GM12891 (cell line): ENCODE data around the gene DET1.
A peak's percentile ranks its signal among the peaks of the same experiment; 100 is the strongest.

Source experiments
- DNase-seq: peaks from one replicate; pipeline ENCODE4 v3.0.0; 2011; ENCODE audit warnings: low spot score; ENCODE audit not compliant: insufficient read length
- FAIRE-seq: peaks from 2 replicates; lab custom pipeline; 2011; peaks lifted over from hg19 to GRCh38; lab: Jason Lieb, UNC
- PAX5 ChIP-seq: IDR thresholded peaks from 2 replicates; pipeline ENCODE4 v1.6.1; 2011; ENCODE audit warnings: low read length, moderate library complexity, mild to moderate bottlenecking; ENCODE audit not compliant: insufficient read depth, severe bottlenecking
- POLR2A ChIP-seq: IDR thresholded peaks from 2 replicates; pipeline ENCODE4 v1.6.1; 2011; ENCODE audit warnings: low read depth, low read length, control low read depth
- POLR2AphosphoS5 ChIP-seq: IDR thresholded peaks from 2 replicates; pipeline ENCODE4 v1.6.1; 2011; ENCODE audit warnings: low read depth, low read length, control low read depth
- POU2F2 ChIP-seq: IDR thresholded peaks from 2 replicates; pipeline ENCODE4 v1.6.1; 2011; ENCODE audit warnings: low read depth, mild to moderate bottlenecking, control low read depth, low read length, moderate library complexity
- SPI1 ChIP-seq: IDR thresholded peaks from 2 replicates; pipeline ENCODE4 v1.6.1; 2011; ENCODE audit warnings: low read depth, low read length, control low read depth
- TAF1 ChIP-seq: IDR thresholded peaks from 2 replicates; pipeline ENCODE4 v1.6.1; 2011; ENCODE audit warnings: low read depth, low read length, control low read depth

The DET1 gene

GRCh38 chr15:88512601-88513000 is 33.9 kb downstream of the DET1 start:
- DNase-seq (no peak), FAIRE-seq (no peak)
- TF ChIP-seq PAX5 (no peak), TAF1 (no peak), SPI1 (no peak), POLR2A (no peak), POU2F2 (no peak), POLR2AphosphoS5 (no peak)

- FAIRE-seq (no peak), DNase-seq (no peak)
- TF ChIP-seq PAX5 (no peak), POU2F2 (no peak), POLR2A (no peak), POLR2AphosphoS5 (no peak), TAF1 (no peak), SPI1 (no peak)
These were observed 34.4 kb downstream of the DET1 start for GRCh38 chr15:88512078-88512477.

- no peak for DNase-seq
- TF ChIP-seq POLR2AphosphoS5: no peak
- TF ChIP-seq POLR2A: no peak
- no peak for TF ChIP-seq PAX5
- no peak for TF ChIP-seq SPI1
- TF ChIP-seq POU2F2: no peak
- TF ChIP-seq TAF1: no peak
- FAIRE-seq: no peak
These were observed 35.3 kb downstream of the DET1 start for GRCh38 chr15:88511161-88511560.

GRCh38 chr15:88509964-88510363 is 36.5 kb downstream of the DET1 start:
- no peak for DNase-seq
- no peak for FAIRE-seq
- TF ChIP-seq TAF1: no peak
- no peak for TF ChIP-seq POLR2A

GRCh38 chr15:88509321-88509720 is 37.2 kb downstream of the DET1 start:
- peak; percentile 33 for FAIRE-seq
- DNase-seq: no peak
- TF ChIP-seq POLR2AphosphoS5 (no peak), PAX5 (no peak), TAF1 (no peak), SPI1 (no peak), POU2F2 (no peak), POLR2A (no peak)

- TF ChIP-seq PAX5 (no peak), POU2F2 (no peak), SPI1 (no peak), POLR2AphosphoS5 (no peak), POLR2A (no peak), TAF1 (no peak)
- no peak for FAIRE-seq
These were observed 39.9 kb downstream of the DET1 start for GRCh38 chr15:88506628-88507027.

GRCh38 chr15:88505721-88506120 is 40.8 kb downstream of the DET1 start:
- no peak for FAIRE-seq
- DNase-seq: no peak

More at GRCh38 chr15:88506628-88507027, 39.9 kb downstream of the DET1 start:
- no peak for DNase-seq

GRCh38 chr15:88504445-88504844 is 42.0 kb downstream of the DET1 start:
- FAIRE-seq (no peak), DNase-seq (no peak)
- no peak for TF ChIP-seq POLR2AphosphoS5
- TF ChIP-seq POU2F2: no peak

More at GRCh38 chr15:88505721-88506120, 40.8 kb downstream of the DET1 start:
- TF ChIP-seq POU2F2 (no peak), PAX5 (no peak), SPI1 (no peak), TAF1 (no peak), POLR2AphosphoS5 (no peak), POLR2A (no peak)

- DNase-seq: no peak
- FAIRE-seq: no peak
- TF ChIP-seq TAF1 (no peak), POLR2A (no peak)
These were observed 47.5 kb downstream of the DET1 start for GRCh38 chr15:88498996-88499395.

GRCh38 chr15:88497109-88497765 is 49.2 kb downstream of the DET1 start:
- no peak for TF ChIP-seq POU2F2
- TF ChIP-seq POLR2A: no peak
- no peak for TF ChIP-seq SPI1
- TF ChIP-seq POLR2AphosphoS5: no peak
- no peak for TF ChIP-seq TAF1
- no peak for TF ChIP-seq PAX5
- DNase-seq: no peak
- FAIRE-seq: no peak

GRCh38 chr15:88493844-88494243 is 52.6 kb downstream of the DET1 start:
- TF ChIP-seq POLR2A: no peak
- no peak for TF ChIP-seq PAX5
- no peak for TF ChIP-seq POU2F2
- no peak for TF ChIP-seq TAF1
- no peak for TF ChIP-seq POLR2AphosphoS5
- no peak for TF ChIP-seq SPI1
- FAIRE-seq (no peak), DNase-seq (no peak)
